ENCODE data around the gene SH2D3A. TPM values are rescaled to one million over a fixed set of nuclear protein-coding genes. Genes with fewer than 3 reads are reported as not detected.

The SH2D3A gene
- polyA plus RNA-seq, 3 donors: 0.45 to 14.4 (median 2.1) TPM

- no peak overlapping the region for H3K27ac ChIP-seq (ENCODE audit: low read depth, low read length)
- WGBS, 3 donors: 74 to 83% (median 82%) methylated on average over 7 of the region's 7 CpGs
Observed at GRCh38 chr19:6743066-6743465, 24.2 kb downstream of the SH2D3A start.

DNA sequence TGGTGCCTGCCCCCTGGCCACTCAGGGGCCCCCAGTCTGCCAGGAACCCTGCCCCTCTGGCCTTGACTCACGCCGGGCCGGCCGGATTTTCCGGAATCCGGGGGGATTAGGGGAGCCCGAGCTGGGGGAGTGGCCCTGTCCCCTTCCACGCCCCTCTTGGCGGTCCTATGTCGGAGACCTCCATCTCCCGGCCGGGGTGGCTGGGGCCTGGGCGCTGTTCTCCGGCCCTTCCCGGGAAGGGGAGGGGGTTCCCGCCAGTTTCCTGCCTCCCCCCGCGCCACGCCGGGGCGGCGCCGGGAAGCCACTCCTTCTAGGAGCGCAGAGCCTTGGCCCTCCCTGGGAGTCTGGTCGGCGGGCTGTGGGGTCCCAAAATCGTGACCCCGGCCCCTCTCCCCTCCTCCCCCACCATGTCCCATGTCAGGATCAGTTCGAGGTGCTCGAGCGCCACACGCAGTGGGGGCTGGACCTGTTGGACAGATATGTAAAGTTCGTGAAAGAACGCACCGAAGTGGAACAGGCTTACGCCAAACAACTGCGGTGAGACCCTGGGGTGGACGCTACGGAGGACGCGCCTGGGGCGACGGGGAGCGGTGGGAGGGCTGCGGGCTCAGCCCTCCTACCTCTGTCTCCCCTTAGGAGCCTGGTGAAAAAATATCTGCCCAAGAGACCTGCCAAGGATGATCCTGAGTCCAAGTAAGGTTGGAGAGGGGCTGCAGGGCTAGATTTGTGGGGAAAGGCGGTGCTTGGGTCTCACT is 26.5 kb downstream of the SH2D3A start:
- WGBS, 3 donors: 0 to 4% (median 3%) methylated on average over 34 to 46 of the region's 46 CpGs
- peak overlapping the region; percentile 17 for H3K27ac ChIP-seq (ENCODE audit: low read depth, low read length)

GRCh38 chr19:6739883-6740588 is 27.2 kb downstream of the SH2D3A start:
- peak overlapping the region; percentile 91 for H3K27ac ChIP-seq (ENCODE audit: low read depth, low read length)
- 0% methylated on average over 26 to 34 of the region's 34 CpGs for WGBS, 3 donors

DNA sequence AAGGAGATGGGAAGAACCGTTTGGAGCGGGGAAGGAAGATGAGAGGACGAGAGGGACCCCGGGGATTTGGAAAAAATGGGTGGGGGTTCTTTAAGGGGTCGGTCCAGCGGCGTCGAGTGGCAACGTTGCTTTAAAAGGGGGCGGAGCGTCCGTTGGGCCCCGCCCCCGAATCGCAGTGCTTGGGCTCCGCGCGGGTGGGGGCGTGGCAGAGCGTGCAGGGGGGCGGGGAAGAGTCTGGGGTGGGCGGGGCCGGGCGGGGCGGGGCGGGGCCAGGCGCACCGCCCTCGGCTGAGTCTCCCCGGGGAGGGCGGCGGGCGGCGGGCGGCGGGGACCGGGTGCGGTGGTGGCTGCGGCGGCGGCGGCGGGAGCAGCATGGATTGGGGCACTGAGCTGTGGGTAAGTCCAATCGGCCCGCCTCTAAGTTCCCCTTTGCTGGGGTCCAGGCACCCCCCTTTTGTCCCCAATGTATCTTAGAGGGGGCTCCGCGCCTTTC is 27.8 kb downstream of the SH2D3A start, which contains the start of gene TRIP10:
Gene TRIP10, plus strand, starts transcription at position 291 of the 493 bp plus-strand sequence. Its CDS starts 82 bp downstream, at position 373.
- WGBS, 3 donors: 0 to 1% (median 1%) methylated on average over 15 to 47 of the region's 47 CpGs
- H3K27ac ChIP-seq (ENCODE audit: low read depth, low read length): peak within 1 kb of the TSS; percentile 91

- peak overlapping the region; percentile 13 for H3K27ac ChIP-seq (ENCODE audit: low read depth, low read length)
- WGBS, 3 donors: 5 to 10% (median 7%) methylated on average over 24 of the region's 24 CpGs
Observed at GRCh38 chr19:6738787-6739389, 28.3 kb downstream of the SH2D3A start.

- WGBS, 3 donors: 6 to 14% (median 9%) methylated on average over 13 of the region's 13 CpGs
- H3K27ac ChIP-seq (ENCODE audit: low read depth, low read length): peak overlapping the region; percentile 25
Observed at GRCh38 chr19:6737873-6738786, 29.1 kb downstream of the SH2D3A start.

- 0 to 1% (median 0%) methylated on average over 45 to 55 of the region's 55 CpGs for WGBS, 3 donors
- peak within 1 kb of the TSS; percentile 25 for H3K27ac ChIP-seq (ENCODE audit: low read depth, low read length)
Observed at GRCh38 chr19:6737284-6737872, 29.9 kb downstream of the SH2D3A start, which contains the start of gene GPR108. TSS of gene GPR108 (minus strand) at chr19:6737580. CDS start at chr19:6737576, 4 bp downstream.

GRCh38 chr19:6736917-6737283 is 30.3 kb downstream of the SH2D3A start:
- WGBS, 3 donors: 0% methylated on average over 16 of the region's 16 CpGs
- no peak overlapping the region for H3K27ac ChIP-seq (ENCODE audit: low read depth, low read length)

DNA sequence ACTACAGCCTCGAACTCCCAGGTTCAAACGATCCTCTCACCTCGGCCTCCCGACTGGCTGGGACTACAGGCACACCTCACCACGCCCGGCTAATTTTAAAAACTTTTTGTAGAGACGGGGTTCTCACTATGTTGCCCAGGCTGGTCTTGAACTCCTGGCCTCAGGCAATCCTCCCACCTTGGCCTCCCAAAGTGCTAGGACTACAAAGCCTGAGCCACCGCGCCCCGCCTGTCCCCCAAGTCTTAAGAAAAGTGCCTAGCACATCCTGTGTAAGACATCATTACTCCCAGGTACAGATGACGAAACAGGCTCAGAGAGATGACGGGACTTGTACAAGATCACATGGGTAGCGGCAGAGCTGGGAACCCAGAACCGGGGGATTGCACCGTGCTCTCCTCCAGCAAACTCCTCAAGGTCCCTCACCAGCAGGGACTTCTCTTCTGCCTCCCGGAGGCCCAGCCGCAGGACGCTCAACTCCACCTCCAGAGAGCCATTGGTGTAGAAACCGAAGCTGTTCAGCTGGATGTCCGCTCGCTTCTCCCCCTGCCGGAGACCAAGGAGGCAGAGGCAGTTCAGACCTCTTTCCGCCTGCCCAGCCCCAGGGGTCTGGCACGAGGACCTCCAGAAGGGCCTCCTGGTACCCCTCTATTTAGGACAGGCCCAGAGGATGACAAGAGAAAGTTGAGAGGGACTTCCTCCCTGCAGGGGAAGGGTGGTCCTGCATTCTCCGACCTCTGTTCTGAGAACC is 30.9 kb downstream of the SH2D3A start:
- 21 to 25% (median 23%) methylated on average over 25 of the region's 25 CpGs for WGBS, 3 donors
- no peak overlapping the region for H3K27ac ChIP-seq (ENCODE audit: low read depth, low read length)

GRCh38 chr19:6735181-6735911 is 31.9 kb downstream of the SH2D3A start:
- WGBS, 3 donors: 69 to 77% (median 73%) methylated on average over 15 of the region's 15 CpGs
- no peak overlapping the region for H3K27ac ChIP-seq (ENCODE audit: low read depth, low read length)

DNA sequence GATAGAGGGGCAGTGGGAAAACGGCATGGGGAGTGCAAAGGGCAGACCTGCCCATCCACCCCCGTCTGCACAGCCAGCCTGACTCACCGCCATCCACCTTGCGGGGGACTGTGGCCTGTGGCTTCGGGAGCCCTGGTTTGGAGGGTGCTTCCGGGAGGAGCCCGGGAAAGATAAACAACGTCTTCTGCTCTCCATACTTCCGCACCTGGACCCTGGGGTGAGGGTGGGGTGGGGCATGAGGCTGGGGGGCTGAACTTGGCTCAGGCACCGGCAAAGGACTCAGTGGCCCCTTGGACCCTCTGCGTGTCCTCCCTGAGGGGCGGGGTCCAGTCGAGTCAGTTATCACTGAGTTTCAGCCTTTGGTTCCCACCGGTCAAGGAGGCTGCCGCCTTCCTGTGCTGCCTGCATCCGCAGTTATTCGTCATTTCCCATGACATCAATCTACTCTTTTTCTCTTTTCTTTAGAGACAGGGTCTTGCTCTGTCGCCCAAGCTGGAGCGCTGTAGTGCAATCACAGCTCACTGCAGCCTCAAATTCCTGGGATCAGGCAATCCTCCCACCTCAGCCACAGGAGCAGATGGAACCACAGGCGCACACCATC is 33.0 kb downstream of the SH2D3A start:
- WGBS, 3 donors: 77 to 81% (median 79%) methylated on average over 20 of the region's 20 CpGs
- H3K27ac ChIP-seq (ENCODE audit: low read depth, low read length): no peak overlapping the region

DNA sequence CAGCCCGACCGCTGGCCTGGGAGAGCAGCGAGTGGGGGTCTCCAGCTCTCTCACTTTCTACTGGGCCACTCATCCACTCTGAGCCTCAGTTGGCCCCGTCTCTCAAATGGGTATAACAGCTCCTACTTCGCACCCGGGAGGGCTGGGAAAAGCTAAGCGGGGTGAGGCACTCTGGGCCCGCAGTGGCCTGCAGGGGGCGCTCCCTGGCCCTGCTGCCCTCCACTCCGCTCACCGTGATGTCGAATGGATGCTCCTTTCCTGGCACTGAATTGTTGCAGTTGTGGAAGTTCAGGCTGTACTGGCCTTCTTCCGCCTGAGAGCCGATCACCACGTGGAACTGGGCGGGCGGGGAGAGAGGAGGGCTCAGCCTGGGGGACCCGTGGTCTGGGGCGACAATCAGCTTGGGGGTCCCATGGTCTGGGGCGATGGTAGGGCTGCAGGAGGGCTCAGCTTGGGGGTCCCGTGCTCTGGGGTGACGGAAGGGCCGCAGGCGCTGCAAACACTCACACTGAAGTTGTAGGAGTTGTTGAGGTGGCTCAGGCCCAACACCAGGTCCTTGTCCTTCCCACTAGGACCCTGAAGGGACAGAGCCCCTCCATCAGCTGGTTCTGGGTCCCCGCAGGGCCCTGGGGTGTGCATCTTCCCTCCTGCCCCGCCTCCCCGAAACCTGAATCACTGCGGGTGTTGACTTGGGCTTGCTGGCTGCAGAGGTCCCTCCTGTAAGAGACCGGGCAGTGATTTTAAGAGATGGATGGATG is 33.7 kb downstream of the SH2D3A start:
- WGBS, 3 donors: 91 to 96% (median 96%) methylated on average over 26 to 29 of the region's 29 CpGs
- H3K27ac ChIP-seq (ENCODE audit: low read depth, low read length): no peak overlapping the region

DNA sequence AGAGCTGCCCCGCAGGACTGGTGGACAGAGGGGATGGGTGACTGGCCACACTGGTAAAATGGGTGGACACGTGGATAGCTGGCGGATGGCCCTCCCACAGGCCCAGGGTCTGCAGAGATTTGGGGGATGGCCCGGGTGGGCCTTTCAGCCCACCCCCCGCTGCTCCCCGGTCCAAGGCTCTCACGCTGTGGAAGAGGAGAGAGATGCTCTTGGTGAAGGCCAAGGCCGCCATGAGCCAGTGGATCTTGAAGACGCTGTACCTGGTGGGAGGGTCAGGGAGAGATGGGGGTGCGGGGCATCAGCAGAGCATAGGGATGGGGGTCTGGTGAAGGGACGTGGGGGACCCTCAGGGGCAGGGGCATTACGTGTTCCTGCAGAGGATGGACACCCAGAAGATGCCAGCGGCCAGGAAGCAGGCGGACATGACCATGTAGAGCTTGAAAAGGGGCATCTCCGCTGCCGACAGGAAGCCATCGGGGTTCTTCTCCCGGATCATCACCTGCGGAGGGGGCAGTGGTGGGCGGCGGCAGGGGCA is 34.4 kb downstream of the SH2D3A start:
- 88 to 92% (median 92%) methylated on average over 20 to 21 of the region's 21 CpGs for WGBS, 3 donors
- no peak overlapping the region for H3K27ac ChIP-seq (ENCODE audit: low read depth, low read length)

- WGBS, 3 donors: 88 to 94% (median 93%) methylated on average over 22 of the region's 22 CpGs
Observed at GRCh38 chr19:6731822-6732221, 35.4 kb downstream of the SH2D3A start.

More at GRCh38 chr19:6731822-6732221, 35.4 kb downstream of the SH2D3A start:
- no peak overlapping the region for H3K27ac ChIP-seq (ENCODE audit: low read depth, low read length)

All from adipose tissue (tissue), 3 donors.